Measurements from ENCODE around the gene TCHP.
"Not testable (repeated sequence)": the region's sequence is repeated elsewhere in the genome, so short reads cannot be mapped to it uniquely, and the experiment has no call there.

The TCHP gene

DNA sequence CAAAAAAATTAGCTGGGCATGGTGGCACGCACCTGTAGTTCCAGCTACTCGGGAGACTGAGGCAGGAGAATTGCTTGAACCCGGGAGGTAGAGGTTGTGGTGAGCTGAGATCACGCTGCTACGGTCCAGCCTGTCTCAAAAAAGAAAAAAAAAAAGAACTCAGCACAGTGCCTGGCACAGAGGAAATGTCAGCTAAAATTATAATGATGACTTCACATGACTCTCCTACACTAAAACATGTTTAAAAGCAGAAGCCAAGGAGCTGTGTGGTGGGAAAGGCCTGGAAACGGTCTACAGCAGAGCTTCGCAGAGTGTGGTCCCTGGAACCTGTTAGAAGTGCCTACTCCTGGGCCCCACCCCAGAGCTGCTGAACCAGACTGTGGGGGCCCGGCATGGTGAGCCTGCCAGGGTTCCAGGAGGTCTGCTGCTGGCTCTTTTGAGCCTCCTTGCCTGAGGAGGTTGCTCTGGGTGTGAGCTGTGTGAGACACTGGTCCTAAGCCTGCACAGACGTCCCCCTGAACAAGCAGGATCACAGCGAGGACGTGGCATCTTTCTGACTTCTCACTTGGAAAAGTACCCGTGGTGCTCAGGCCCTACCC, 28.1 kb downstream of the TCHP start:
- H3K4me3 ChIP-seq (ENCODE audit: low read depth, low read length) = no peak overlapping the region
- no peak for DNase-seq (ENCODE audit: low read depth)

DNA sequence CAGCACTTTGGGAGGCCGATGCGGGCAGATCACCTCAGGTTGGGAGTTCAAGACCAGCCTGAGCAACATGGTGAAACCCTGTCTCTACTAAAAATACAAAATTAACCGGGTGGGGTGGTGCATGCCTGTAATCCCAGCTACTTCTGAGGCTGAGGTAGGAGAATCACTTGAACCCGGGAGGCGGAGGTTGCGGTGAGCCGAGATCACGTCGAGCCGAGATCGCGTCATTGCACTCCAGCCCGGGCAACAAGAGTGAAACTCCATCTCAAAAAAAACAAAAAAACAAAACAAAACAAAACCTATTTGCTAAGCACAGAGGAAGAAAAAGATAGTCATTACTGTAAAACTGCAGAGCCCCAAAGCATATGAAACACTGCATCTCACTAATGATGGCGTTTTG, 29.3 kb downstream of the TCHP start:
- not testable (repeated sequence) for H3K4me3 ChIP-seq (ENCODE audit: low read depth, low read length); DNase-seq (ENCODE audit: low read depth)

DNA sequence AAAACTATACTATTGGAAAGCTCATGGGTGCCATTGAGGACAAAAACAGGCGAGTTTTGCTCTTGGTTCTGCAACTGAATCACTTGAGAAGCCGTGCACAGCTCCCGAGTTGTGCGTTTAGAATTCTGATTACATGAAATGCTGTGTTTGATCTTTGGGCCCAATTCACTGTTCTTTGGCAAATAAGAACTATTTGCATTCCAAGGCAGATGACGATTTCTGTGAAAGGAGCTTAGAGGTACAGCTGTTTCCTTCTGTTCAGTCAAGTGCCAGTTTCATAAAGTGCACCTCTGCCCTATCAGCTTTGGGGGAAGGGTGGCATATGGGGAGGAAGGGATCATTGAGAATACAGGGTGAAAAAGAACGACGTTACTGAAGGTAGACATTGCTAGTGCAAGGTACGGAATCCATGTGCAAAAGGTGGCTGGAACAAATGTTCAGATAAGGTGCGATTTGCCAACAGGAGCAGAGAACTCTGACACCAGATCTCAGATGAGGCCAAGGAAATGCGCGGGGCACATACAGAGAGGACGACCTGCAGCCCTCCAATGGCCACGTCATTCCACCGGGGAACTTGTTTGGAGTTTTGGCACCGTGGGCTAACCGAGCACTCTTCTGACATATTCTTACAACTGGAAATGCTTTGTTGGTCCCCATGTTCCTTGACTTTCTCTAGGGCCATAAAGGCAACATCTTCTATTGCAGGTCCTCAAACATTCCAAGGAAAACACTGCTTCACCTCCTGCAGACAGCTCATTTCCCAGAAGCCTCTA, 30.1 kb downstream of the TCHP start:
- DNase-seq (ENCODE audit: low read depth) = no peak
- H3K4me3 ChIP-seq (ENCODE audit: low read depth, low read length) = no peak overlapping the region

DNA sequence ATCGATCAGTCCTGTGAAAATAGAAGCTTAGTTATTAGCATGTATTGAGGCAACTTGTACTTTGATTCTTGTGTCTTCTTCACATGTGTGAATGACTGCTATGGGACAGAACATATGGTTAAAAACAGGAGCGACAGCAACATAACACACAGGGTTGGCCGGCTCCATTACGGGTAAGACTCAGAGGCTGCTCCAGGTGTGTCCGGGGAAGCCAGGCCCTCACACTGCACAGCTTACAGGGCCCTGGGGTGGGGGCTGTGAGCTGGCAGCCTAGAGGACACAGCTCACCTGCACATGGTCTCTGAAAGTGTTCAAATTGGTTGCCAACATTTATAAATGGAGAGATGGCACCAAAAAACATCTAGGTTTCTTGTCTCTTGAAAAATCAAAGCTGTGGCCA, 31.1 kb downstream of the TCHP start:
- DNase-seq (ENCODE audit: low read depth) = no peak
- no peak overlapping the region for H3K4me3 ChIP-seq (ENCODE audit: low read depth, low read length)

DNA sequence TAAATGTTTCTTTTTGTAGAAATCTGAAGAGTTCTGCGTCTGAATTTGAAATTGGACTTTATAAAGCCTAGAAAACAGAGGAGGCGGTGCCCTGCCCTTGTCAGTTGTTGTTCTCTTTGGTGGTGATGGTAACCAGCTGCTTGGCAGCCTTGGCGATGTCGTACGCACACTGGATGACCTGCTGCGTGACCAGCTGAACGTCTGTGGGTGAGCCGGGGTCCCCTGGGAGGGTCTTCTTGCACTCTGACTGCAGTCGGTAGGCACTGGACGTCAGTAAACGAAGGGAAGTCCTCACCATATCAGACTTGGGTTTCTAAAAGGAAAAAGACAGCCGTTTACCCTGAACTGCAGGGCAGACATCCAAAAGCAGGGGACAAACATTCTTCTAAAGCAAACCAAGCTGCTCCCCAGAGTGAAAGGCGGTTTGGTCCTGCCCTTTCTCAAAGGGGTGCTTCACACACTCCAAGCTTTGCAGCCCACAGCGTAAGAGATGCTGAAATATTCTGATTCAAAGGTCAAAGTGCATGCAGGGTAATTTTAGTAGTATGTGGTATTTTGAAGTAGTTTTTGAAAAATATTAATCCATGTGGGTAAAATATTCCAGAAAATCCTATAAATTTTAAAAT, 32.9 kb downstream of the TCHP start:
- H3K4me3 ChIP-seq (ENCODE audit: low read depth, low read length) = no peak overlapping the region
- no peak for DNase-seq (ENCODE audit: low read depth)

DNA sequence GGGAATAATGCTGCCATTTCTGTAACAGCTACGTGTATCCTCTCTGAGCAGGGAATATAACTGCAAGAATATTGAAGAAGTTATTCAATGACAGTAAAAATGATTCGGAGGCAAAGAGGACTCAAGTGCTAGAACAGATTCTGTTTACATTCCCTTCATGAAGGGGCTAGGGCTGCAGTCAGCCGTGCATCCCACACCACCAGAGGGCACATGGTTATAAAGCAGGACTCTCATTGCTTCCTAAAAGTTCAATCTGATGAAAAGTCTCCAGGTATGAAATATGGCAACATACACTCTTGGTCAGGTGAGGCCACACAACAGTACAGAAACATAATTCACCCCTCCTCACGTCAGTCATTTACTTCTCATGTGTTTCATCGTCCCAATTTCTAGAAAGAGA, 34.0 kb downstream of the TCHP start:
- no peak for DNase-seq (ENCODE audit: low read depth)
- H3K4me3 ChIP-seq (ENCODE audit: low read depth, low read length) = no peak overlapping the region

- no peak overlapping the region for H3K4me3 ChIP-seq (ENCODE audit: low read depth, low read length)
- no peak for DNase-seq (ENCODE audit: low read depth)
Observed at GRCh38 chr12:109937371-109937770, 37.3 kb downstream of the TCHP start.

DNA sequence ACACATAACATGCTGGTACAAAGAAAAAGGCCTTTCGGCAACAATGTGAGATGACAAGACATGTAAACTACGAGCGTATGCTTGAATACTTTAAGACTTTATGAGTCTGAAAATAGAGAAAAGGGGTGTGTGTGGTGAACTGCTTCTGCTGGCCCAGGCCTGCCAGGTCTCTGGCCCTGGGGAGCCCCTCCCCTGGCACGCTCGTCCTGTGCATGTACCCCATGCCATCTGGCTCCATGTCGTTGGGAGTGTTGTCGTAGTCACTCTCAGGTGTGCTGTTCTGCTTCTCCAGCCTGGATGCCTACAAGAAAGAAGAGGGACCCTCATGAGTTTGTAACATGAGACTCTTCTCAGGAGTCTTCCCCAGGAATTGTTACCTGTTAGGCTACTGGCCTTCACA, 38.9 kb downstream of the TCHP start:
- H3K4me3 ChIP-seq (ENCODE audit: low read depth, low read length) = no peak overlapping the region
- no peak for DNase-seq (ENCODE audit: low read depth)

DNA sequence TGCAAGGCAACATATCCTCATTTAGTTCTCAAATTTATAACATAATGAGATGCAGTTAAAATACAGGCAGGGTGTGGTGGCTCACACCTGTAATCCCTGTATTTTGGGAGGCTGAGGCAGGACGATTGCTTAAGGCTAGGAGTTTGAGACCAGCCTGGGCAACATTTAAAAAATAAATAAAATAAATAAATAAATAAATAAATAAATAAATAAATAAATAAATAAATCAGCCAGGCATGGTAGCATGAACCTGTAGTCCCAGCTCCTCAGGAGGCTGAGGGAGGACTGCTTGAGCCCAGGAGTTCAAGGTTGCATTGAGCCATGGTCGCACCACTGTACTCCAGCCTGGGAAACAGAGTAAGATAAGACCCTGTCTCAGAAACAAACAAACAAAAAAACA, 39.4 kb downstream of the TCHP start:
- no peak for DNase-seq (ENCODE audit: low read depth)
- no peak overlapping the region for H3K4me3 ChIP-seq (ENCODE audit: low read depth, low read length)

DNA sequence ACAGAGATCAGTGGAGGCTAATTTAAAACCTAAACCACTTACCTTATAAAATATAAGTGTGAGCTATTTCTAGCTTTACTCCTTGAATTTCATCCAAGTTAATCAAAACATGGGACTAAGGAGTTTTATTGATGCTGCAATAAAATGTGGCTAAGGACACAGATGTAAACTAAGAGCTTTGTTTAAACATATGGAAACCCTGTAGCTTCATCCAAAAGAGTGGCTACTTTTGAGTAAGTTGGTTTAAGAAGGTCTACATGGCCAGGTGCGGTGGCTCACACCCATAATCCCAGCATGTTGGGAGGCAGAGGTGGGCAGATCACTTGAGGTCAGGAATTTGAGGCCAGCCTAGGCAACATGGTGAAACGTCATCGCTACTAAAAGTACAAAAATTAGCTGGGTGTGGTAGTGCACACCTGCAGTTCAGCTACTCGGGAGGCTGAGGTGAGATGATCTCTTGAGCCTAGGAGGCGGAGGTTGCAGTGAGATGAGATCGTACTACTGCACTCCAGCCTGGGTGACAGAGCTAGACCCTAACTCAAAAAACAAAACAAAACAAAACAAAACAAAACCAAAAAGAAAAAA, 40.4 kb downstream of the TCHP start:
- no peak for DNase-seq (ENCODE audit: low read depth)
- H3K4me3 ChIP-seq (ENCODE audit: low read depth, low read length) = no peak overlapping the region

GRCh38 chr12:109943811-109944210, 43.7 kb downstream of the TCHP start:
- no peak for DNase-seq (ENCODE audit: low read depth)
- H3K4me3 ChIP-seq (ENCODE audit: low read depth, low read length) = no peak overlapping the region

DNA sequence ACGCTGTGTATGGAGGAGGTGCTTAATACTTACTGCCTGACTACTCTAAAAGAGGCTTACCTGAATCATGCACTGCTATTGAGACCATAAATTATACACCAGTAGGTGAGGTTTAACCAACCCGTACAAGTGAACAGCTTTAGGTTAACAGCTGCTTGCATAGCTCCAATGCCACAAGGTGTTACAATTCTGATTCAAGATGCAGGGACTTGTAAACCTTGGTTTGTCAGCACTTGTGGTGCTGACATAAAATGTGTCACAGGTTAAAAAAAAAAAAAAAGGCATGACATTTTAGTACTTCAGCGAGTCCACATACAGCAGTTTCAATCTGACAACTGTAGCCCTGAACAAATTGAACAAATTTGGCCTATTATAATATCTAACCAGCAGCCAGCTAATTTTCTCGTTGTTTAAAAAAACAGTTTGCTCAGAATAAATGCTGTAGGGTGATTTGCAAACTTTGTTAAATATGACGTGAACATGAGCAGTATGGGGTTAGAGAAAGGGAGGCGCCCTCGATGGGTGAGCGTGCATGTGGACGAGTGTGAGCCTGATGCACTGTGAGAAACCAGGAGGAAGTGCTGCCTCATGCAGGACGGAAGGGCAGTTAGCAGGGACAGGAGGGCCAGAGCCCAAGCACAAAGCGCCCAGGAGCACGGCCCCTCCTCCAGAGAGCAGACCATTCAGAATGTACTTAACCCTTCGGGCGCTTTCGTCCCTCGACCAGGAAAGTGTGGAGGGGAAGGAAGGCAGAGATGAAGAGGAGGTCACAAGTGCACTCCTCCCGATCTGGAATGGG, 44.7 kb downstream of the TCHP start:
- no peak overlapping the region for H3K4me3 ChIP-seq (ENCODE audit: low read depth, low read length)
- DNase-seq (ENCODE audit: low read depth) = no peak

DNA sequence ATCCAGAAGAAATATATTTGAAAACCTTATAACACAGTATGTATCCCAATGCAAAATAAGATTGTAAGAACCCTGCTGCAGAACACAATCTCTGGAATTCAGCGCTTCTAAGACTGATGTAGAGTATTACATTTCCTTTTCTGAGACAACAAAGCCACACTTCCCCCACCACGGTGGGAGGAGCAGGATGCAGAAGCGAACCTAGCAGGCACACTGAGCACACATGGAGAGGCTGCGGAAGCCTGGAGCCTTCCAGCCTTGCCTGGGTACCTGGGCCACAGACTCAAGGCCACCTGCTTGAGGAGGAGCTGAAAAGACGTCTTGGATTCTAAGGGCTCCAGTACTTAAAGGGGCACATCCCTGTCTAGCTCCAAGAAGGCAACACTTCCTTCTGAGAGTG, 46.4 kb downstream of the TCHP start:
- DNase-seq (ENCODE audit: low read depth) = no peak
- H3K4me3 ChIP-seq (ENCODE audit: low read depth, low read length) = no peak overlapping the region

DNA sequence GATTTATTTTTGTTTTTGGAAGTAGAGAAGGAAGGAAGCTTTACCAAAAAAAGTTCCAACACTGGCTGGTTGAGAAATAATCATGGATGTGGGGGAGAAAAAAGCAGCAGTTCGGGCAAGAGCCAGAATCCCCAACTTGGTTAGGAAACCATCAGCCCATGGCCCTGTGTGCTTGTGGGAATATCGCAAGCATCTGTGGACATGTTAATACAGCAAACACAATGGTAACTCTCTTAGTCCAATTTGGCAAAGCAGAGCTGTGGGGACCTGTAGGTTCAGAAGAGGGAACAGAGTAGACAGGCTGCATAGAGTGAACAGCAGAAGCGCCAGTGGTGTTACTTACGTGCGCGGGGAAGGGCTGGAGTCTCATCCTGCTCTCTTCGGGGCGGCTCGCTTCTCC, 46.8 kb downstream of the TCHP start:
- no peak for DNase-seq (ENCODE audit: low read depth)
- H3K4me3 ChIP-seq (ENCODE audit: low read depth, low read length) = no peak overlapping the region

- H3K4me3 ChIP-seq (ENCODE audit: low read depth, low read length) = no peak overlapping the region
- no peak for DNase-seq (ENCODE audit: low read depth)
Observed at GRCh38 chr12:109947521-109947920, 47.4 kb downstream of the TCHP start.

- no peak for DNase-seq (ENCODE audit: low read depth)
- no peak overlapping the region for H3K4me3 ChIP-seq (ENCODE audit: low read depth, low read length)
Observed at GRCh38 chr12:109948368-109948767, 48.3 kb downstream of the TCHP start.

GRCh38 chr12:109949089-109949488, 49.0 kb downstream of the TCHP start:
- H3K4me3 ChIP-seq (ENCODE audit: low read depth, low read length) = no peak overlapping the region
- DNase-seq (ENCODE audit: low read depth) = no peak

GRCh38 chr12:109950625-109951024, 50.6 kb downstream of the TCHP start:
- no peak for DNase-seq (ENCODE audit: low read depth)

DNA sequence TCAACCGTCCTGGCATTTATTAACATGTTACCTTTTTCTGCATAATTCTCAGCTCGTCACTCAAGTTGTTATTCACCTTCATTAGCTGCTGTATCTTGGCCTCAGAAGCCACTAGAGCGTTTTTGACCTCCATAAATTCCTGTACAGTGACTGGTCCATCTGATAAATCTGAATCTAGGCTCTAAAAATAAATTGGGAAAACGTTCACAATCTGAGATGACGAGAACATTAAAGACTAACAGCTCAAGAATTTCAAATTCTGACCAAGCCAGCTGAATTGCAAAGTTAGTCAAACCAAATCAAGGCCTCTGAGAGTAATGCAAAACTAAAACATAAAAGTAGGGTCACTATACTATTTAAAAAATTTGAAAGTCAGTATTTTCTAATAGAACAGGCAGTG, 51.1 kb downstream of the TCHP start:
- no peak for DNase-seq (ENCODE audit: low read depth)
- no peak overlapping the region for H3K4me3 ChIP-seq (ENCODE audit: low read depth, low read length)

More at GRCh38 chr12:109950625-109951024, 50.6 kb downstream of the TCHP start:
- H3K4me3 ChIP-seq (ENCODE audit: low read depth, low read length) = no peak overlapping the region

DNA sequence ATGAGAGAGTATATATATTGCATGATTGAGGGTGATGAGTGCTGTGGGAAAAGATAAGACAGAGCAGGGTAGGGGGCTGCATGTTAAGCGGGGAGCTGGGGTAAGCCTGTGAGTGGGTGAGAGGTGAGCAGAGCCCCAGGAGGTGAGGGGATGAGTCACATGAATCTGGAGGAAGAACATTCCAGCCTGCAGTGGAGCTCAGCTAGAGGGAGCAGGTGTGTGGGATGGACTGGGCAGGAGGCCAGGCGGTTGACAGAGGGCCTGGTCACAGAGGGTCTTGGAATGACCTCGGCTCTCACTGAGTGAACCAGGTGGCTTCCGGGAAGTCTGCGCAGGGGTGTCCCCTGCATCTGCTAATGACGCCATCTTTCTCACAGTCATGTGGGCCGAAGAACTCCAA, 51.7 kb downstream of the TCHP start:
- DNase-seq (ENCODE audit: low read depth) = peak; percentile 74
- H3K4me3 ChIP-seq (ENCODE audit: low read depth, low read length) = no peak overlapping the region

Measured in skeletal muscle cell (primary cell).